Measurements from ENCODE around the gene PPP1R14C. TPM values are rescaled to one million over a fixed set of nuclear protein-coding genes. Genes with fewer than 3 reads are reported as not detected.
"Not testable (repeated sequence)": the region's sequence is repeated elsewhere in the genome, so short reads cannot be mapped to it uniquely, and the experiment has no call there.

PPP1R14C gene
- total RNA-seq, 1 donor from 2014 or later: 61.3 TPM

DNA sequence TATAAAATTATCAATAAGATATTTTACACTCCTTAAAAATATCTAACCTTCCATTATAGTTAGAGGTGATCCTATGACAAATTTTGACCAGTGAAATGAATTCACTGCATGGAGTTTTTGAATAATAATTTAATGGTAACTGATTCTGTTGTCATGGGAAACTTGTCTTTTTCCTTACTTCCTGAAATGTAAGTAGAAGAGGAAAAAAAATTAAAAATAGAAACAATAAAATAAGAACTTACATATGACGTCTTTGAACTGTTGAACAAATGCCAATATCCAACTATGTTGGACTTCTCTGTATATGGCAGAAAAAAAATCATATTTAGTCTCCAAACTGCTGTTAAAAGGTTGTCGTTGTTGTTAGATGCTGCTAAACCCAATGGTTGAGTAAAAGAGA, 26.3 kb downstream of the PPP1R14C start:
- DNase-seq: no peak

DNA sequence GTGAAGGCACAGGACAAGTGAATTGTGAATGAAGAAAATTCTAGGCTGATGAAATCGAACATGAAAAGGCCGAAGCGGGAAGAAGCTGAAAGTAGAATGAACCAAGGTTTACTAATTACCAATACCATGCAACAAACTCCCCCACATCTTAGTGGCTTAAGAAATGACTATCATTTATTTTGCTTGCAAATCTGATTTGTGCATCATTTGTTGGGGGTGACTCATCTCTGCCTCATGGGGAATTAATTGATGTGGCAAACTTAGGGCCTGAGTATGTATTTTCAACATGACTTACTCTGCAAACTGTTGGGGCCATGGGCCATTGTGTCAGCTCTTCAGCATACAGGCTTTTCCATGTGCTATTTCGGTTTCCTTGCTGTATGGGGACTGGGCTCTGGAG, 26.8 kb downstream of the PPP1R14C start:
- no peak for DNase-seq

DNA sequence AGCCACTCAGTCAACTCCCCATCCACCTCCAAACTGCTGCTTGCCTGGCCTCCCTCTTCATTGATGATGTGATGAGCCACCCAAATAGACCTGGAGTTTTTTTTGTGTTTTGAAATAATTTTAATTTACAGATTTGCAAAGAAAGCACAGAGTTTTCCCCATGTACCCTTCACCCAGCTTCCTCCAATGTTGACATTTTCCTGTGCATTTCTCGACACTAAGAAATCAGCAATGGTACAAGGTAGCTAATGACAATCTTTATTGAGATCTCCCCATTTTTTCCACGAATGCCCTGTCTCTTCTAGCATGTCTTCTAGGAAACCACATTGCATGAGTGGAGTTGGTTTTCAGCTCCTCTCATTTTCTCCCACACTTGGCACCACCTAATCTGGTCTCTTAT, 30.1 kb downstream of the PPP1R14C start:
- no peak for DNase-seq

DNA sequence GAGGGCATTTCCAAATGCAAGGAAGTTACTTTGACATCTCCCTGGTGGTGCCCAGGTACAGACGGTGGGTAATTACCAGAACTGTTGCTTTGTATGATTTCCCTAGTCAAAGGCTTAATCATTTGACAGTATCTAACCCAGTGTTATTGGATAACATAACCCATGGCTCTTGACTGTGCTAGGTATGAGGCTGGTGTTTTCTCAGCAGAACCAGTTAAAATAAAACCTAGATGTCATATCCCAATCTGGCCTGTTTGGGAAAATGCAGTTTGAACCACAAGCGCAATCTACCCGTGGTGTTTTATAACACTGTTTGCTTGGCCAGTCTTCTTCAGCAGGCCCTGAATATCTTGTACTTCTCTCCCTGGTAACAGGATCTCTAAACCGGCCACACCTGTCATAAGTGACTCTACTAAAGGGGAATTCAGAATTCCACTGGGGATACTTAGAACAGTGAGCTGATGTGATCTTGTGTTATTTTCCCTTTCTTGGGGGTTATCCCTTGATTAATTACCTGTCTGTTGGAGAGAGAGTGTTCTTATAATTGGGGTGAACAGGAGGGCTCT, 32.8 kb downstream of the PPP1R14C start:
- DNase-seq: no peak

DNA sequence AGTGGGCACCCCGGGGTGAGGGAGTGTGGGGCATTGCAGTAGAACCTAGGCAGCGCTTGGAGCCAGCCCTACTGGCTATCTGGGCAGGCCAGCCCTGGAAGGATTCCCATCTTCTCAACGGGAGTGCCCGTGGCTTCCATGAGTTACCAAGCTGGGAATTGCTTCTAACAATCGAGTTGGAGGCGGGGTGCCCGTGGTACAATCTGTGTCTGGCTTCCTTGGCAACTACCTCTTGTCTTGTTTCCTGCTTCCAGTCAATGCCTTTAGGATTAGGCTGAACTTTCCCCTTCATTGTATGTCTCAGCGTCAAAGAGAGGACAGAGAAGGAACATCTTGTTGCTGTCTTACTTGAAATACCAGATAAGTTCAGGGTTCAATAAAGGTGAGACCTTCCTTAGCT, 33.3 kb downstream of the PPP1R14C start:
- no peak for DNase-seq

GRCh38 chr6:150176659-150177058, 33.8 kb downstream of the PPP1R14C start:
- DNase-seq: no peak

GRCh38 chr6:150177259-150177951, 34.6 kb downstream of the PPP1R14C start:
- no peak for DNase-seq

GRCh38 chr6:150177952-150178520, 35.2 kb downstream of the PPP1R14C start:
- DNase-seq: no peak

GRCh38 chr6:150179030-150179429, 36.2 kb downstream of the PPP1R14C start:
- no peak for DNase-seq

- DNase-seq: not testable (repeated sequence)
Measured at GRCh38 chr6:150179907-150180424, 37.1 kb downstream of the PPP1R14C start.

GRCh38 chr6:150180517-150180916, 37.7 kb downstream of the PPP1R14C start:
- no peak for DNase-seq

- DNase-seq: no peak
Measured at GRCh38 chr6:150182460-150183078, 39.7 kb downstream of the PPP1R14C start.

DNA sequence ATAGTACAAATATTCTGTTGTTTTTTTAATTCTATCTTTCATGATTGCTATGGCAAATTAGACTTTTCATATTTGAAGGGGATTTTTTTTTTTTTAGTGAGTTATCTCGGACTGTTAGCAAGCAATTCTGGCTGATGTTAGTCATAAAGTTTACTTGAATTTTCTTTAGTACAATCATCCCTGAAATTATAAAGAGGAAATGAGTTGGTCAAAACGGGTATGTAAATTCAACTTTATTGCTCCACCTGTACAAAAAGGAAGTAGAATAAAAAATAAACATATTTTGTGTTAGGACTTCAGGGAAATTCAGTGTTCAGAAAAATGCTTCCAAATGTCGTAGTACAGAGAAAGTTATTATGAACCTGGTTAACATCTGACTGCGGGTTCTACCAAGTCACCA, 40.3 kb downstream of the PPP1R14C start:
- no peak for DNase-seq

GRCh38 chr6:150183966-150184365, 41.1 kb downstream of the PPP1R14C start:
- DNase-seq: no peak

DNA sequence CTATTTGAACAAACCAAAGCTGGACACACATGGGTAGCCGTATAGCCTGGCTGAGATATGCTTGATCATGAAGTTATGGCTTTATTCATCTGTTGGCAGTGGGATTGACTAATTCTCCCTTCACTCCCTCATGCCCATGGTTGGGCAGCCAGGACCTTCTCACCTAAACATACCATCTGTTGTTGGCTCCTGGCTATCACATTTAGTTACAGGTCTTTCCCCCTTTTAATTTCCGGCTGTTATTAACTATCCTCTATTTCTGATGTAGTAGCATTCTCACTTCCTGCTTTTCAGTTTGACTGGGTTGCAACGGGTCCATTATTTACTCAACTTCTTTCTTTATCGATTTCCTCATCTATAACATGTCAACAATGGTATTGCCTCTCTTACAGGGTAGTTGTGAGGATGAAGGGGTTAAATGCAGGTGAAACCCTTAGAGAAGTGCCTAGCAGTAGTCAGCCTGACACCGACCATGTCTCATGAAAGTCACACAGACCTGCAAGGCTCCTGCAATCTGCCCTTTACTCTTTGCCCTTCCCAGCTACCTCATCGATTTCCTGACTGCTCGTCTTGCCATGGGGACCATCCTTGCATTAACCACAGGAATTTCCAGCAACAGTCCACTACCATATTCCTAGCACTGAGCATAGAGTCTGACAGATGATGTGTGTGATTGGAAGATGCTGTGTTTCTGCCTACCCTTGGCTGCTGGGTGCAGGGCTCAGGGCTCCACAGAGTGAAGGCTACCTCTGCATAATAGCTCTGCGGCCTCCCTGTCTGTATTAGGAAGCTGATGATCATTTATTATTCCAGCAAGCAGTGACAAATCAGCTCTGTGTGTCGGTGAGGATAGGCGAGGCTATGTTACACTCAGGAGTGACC, 42.2 kb downstream of the PPP1R14C start:
- no peak for DNase-seq

DNA sequence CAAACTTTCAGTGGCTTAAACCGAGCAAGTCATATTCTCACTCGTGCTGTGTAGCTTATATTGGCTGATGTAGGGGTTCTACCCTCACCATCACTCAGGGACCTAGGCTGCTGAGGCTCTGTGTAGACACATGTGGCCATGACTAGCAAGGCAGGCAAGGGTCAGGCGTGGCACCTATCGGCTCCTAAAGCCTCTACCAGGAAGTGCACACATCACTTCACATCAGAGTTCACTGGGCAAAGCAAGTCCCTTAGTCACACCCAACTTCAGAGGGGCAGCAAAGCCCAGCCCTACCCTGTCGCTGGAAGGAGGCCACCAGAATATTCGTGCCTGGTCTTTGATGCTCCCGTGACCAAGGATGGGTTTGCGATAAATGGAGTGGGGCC, 42.9 kb downstream of the PPP1R14C start:
- no peak for DNase-seq

DNA sequence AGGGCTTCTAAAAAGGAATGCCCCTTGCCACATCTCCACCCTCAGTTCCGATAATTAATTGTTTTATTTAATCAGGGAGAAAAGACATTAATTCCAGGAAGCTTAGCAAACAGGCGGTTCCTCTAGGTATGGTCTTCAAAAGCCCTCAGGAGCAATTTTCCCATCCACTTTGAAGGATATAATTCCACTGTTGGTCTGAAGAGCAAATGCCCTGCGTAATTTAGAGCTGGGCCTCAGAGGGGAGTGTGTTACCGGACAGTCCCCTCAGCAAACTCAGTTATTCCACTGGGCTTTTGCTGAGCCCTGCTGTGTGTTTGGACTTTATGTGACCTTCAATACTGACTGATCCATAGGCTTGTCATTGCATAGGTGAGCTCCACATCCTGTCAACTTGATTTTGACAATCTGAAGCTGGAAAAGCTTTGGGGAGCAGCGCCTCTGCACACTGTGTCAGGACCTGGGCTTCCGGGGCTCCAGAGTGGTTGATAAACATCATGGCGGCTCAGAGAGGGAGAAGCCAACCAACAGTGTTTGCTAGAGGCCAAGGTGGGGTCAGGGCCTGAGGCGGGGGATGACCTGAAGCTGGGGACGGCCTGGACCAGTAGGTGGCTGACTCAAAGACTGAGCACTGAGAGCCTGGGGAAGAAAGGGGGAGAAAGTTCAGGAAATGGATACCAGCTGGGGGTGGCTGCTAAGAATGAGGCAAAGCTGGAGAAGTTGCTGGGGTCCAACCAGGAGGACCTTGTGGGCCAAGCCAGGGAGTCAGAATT, 43.5 kb downstream of the PPP1R14C start:
- DNase-seq: no peak

- not testable (repeated sequence) for DNase-seq
Measured at GRCh38 chr6:150187433-150187832, 44.6 kb downstream of the PPP1R14C start.

- DNase-seq: no peak
Measured at GRCh38 chr6:150189122-150189521, 46.3 kb downstream of the PPP1R14C start.

GRCh38 chr6:150191809-150192208, 49.0 kb downstream of the PPP1R14C start:
- no peak for DNase-seq

DNA sequence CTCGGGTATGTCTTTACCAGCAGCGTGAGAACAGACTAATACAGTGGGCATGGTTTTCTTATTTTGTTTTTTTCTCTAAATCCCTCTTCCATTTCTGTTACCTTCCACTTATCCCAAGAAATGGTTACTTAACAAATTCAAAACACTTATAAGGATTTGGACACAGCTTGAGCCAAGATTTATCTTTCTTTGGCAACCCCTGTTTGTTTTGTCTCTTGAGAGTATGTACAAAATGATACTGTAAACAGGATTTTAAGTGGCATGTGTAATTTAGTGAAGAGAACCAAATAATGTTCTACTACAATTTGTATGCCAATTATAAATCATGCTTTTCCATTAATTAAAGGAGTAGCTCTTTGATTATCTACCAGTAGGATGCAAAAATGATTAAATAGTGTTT, 51.4 kb downstream of the PPP1R14C start:
- no peak for DNase-seq

- DNase-seq: no peak
Measured at GRCh38 chr6:150195996-150196417, 53.2 kb downstream of the PPP1R14C start.

All from occipital lobe (tissue), 2 donors.